Inferior parietal cortex (tissue), 1 donor: ENCODE measurements around the gene KCNMB2.

ENCODE experiments used
- DNase-seq: peaks from one replicate; pipeline ENCODE4 v3.0.0-alpha.2; 2016; ENCODE audit errors: extremely low spot score

Gene KCNMB2

DNA sequence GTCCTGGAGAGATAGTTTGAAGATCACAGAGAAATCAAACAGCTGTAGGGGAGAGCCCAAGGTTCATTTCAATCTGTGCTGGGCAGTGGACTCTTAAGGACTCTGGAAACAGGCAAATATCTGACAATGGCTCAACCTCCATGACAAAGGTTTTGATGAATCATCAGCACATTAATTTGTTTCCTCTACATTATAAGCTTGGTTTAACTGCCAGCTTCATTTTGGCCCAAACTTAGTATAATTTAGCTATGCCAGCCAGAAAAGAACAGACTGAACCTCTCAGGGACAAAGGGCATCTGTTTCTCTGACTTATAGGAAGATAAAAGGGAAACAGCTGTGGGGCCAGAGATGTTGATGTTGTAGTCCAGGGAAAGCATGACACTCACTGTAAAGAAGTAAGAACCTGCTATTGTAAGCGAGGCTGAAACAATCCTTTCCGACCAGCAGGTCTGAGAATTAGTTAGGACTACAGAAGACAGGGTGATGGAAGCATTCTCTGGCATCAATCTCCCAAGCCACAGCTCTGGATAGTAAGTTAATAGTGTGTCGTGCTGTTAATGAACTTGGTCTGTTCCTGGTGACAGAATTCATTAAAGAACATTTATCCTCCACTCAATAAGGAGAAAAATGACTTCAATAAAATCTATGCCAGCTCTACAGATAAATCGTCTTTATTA lies 110.1 kb downstream of the KCNMB2 start:
- DNase-seq: peak; percentile 7

DNA sequence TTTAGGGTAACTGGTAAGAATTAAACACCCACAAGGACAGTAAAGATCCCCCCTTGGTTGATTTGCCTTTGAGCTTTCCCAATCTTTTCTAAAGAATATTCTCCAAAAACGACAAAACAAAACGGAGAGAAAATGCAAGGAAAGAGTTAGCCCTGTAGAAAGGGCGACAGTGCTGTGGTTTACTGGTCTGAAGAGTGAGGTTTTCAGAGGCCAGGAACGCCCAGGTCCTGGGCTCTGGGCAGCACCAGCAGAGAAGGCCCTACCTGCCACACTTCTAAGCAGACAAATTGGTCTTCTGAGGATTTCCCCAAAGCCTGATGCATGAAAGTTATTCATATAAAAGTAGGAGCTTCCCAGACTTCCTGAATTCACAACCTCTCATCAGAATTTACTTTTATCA lies 119.3 kb downstream of the KCNMB2 start:
- no peak for DNase-seq

DNA sequence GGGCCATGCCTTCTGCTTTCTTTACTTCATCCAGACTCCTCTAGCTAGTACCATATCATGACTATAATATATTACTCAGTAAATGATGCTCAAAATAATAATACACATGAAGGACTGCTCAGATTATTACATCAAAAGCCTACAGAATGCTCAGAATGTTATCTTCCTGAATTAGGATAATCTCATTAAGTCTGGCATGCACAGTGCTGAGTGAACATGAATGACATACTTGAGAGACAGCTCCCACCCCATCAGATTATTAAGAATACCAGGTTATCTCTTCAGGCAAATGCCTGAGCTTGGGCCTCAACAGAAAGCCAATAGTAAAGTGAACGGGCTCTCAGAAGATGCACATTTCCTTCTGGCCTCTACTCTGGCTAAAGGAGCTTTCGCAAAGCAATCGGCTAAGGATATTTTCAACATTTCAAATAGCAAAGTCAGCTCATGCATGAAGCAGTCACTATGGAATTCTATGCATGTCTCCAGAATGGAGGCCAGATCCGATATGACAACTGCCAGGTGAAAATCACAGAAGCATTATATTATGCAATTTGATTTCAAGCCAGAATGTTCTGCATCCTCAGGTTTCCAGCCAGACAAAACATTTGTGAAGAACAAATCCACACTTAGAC lies 122.6 kb downstream of the KCNMB2 start:
- DNase-seq: no peak

DNA sequence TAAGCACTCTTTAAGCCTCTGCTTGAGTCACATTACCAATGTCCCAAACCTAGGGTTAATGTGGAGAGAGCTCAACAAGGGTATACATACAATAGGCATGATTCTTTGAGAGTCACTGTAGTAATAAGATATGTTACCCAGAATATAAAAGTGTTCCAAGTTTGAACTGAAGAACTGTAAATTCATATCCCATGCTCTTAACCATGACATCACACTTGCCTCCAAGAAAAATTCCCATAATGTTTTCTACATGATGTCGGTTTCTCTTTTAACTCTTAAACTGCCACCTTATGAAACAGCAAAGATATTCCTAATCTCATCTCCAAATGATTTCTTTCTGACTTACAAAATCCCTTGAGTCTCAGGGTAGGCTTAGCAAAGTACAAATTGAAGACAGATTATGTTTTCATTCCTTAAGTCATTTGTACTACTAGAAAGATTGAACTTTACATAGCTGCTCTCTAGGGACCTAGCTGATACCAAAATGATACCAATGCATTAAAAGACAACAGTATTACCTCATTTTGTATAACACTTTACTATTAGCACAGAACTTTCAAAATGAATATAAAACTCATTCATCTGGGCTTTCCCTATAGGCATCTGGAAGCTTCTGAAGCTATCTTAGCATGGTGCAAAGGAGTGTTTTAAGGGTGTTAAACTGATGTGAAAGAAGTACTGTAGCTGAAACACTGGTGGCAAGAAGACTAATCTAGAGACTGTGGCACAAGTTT lies 127.1 kb downstream of the KCNMB2 start:
- no peak for DNase-seq

DNA sequence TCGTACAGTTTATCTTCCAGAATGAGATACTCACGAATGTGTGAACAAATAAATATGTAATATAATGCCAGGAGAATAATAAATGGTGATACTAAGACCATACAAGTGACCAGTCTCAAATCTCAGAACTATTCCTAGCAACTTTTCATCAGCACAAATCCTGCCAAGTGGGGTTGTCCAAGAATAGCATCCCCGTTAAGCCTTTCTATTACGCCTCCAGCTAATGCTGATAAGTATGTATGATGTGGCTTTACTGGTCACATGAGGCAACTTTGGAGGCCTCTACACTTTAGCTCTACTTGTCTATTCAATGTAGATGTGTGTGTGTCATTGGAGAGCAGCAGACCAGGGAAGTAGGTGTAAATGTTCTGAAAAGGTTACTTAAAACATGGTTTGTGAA lies 129.5 kb downstream of the KCNMB2 start:
- no peak for DNase-seq

DNA sequence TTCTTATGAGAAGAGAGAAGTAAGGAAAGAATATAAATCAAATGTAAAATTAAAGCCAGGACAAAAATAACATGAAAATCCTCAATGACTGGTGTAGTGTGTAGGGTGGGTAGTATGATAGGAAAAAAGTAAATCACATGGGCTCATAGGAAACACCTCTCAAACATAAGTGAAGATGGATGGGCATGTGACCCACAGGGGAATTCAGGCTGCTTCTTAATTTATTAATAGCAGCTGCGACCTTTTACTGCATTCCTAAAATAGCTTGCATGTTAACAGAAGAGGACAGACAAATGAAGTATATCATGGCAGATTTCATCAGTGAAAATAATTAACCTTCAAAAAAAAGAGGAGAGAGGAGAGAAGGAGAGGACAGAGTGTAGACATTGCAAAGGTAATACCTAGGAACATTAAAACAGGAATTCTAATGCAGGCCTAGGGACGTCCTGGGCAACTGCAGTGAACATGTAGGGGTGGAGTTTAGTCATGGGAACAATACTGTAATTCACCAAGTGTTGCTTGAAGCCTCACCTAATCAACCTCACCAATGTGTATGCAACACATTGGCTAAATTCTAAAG lies 132.9 kb downstream of the KCNMB2 start:
- DNase-seq: no peak

DNA sequence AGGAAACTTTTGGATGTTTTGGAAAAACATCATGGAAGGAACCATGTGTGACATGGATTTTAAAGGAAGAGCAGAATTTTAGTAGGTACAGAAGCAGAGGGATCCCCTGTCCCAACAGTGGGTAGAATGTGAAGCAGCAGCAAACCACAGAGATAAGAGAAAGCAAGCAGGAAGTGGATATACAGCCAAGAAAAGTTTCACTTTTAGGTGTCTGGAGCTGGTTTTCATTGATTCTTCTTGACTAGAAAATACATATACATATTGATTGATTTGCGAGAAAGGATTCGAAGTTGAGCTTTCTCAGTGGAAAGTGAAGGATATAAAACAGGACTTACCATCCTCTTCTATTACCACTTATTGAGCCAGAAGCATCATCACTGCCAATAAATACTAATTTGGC lies 133.5 kb downstream of the KCNMB2 start:
- DNase-seq: no peak

DNA sequence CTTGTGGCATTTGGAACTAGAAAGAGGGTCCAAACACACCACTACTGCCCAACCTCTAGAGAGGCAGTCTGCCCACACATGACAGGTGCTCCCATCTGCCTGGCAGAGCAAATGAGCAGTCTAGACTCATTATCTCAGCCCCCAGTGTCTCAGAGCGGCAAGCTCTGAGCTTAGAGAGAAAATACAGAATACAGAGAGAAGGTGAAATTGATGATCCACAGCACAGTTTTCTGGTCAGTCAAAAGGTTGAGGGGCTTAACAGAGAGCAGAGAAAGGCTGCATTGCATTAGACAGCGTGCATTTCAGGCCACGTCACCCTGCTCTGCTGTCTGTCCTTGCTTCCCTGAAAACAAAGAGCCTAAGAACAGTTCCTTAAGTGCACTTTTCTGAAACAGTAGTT lies 135.1 kb downstream of the KCNMB2 start:
- DNase-seq: no peak

DNA sequence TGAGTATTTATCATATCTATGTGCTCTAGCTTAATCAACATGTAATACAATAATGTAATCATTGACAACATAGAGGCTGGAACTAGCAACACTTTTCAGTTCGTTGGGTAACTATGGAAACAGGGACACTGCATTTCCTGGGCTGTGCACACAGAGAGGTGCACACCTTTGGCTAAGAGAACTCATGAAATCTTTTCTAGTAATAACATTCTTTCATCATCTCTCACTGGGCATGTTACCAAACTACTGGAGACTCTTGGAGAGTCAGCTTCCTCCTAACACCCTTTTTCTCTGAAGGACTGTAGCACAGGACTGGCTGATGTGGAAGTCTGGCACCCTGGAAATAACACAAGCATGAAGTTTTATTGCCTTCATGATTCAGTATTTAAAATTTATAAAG lies 135.6 kb downstream of the KCNMB2 start:
- peak; percentile 28 for DNase-seq

DNA sequence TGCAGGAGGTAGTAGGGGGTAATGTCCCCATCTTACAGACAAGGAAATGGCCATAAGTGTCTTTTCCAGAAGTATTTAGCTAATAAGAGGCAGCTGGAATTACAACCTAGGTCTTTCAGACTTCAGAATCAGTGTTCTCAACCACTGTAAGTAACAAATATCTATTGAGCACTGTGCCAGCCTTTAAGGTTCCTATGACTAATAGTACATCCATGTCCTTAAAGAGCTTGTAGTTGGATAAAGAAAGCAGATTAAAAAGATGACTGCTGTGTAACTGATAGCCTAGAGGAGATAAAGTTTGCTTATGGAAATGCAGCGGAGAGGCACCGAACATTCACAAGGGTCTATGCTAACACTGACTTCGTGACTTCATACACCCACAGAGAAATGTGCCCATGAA lies 136.0 kb downstream of the KCNMB2 start:
- DNase-seq: no peak

DNA sequence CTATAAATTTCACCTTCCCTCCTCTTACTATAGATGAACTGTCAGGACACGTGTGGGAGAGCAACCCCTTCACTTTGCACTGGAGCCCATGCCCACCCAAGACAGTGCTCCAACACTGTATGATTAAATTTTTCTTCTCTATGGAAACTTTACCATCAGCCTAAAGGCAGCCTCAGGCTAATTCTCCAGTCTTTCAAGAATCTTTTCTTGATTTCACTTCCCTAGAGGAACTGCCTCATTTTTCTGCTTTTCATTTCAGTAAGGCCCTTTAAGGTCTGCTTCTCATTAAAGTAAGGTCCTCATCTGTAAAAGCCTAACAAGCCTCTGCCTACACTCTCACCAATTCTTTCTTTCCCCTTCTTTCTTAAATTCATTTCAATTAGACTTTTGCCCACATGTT lies 137.3 kb downstream of the KCNMB2 start:
- DNase-seq: no peak

DNA sequence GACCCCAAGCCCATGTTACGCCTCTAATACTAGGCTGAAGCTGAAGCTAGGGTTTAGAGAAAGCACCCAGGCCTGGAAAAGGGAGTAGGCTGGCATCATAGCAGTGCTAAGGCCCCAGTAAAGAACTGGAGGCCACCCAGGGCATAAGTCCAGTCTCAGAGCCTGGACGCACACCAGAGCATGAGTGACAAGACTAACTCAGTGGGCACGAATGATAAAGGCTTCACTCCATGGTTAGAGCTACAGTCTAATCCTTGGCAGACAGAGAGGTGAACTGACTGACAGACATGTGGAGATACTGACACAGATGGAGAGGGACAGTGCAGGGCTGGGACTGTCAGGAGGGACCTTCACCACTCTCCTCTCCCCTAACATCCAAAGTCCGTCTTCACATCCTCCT lies 139.8 kb downstream of the KCNMB2 start:
- DNase-seq: no peak

DNA sequence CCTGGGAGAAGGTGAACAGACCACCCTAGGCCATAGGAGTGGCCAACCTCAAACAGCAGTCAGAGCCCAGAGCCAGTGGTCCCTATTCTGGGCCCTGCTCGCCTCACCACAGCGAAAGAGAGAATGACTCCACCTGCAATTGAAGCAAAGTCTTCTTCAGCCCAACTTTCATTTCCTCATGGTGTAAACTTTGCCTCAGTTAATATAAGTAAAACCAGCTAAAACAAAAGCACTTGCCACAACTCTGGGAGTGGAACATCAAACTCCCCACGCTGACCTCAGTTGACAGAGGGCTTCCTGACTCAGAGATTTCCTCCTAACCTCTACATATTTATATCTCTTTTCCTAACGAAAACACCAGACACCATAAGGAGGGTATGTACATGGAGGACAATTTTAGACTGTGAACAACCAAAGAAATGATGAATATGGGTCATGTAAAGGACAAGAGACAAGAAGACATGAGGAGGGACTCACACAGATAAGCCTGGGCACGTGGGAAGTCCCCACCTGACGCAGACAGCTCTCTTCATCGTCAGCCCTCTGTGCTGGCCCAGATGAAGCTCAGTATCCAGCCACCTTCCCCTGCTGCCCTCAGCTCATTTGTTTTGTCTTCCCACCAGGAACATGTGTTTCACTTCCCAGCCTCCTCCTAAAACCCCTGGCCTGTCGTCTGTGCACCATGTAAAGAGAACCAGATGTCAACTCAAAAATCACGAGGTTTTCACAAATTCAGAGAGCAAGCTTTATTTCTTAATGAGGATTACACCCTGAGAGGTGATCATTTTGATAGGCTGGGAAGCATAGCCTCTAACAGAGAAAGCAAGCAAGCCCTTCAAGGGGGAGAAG lies 140.9 kb downstream of the KCNMB2 start:
- no peak for DNase-seq

DNA sequence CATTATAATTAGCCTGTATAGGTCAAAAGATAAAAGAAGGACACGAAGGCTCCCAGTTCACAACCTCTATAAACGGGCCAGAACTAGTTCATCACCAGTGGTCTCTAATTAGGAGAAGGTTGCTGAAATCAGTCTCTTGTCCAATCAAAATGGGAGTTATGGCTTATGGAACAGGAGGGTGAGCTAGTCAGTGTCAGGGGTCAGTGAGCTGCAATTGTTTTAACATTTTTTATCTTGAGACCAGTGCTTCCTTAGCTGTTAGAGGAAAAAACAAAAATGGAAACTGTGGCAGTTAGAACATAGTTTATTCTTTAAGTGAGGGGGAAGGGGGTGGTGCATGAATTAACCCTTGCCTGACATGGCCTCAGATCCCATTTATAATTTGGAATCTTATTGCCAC lies 141.7 kb downstream of the KCNMB2 start:
- DNase-seq: no peak

DNA sequence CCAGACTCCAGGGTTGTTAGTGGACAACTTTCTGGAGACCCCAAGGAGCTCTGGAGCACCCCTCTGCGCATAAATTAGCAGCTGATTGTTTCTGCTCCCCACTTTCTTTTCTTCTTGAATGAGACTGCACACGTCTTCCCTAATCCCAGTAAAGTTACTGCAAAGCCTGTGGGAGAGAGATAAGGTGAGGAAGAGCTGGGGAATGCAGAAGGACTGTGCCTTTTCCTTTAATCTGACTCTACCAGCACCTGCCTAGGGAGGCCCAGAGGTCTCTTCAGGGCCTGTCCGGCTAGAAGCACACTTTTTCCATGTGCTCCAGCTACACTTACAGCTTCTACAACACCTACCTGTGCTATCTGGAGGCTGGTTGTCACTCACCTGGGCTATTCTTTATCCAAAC lies 143.8 kb downstream of the KCNMB2 start:
- no peak for DNase-seq

DNA sequence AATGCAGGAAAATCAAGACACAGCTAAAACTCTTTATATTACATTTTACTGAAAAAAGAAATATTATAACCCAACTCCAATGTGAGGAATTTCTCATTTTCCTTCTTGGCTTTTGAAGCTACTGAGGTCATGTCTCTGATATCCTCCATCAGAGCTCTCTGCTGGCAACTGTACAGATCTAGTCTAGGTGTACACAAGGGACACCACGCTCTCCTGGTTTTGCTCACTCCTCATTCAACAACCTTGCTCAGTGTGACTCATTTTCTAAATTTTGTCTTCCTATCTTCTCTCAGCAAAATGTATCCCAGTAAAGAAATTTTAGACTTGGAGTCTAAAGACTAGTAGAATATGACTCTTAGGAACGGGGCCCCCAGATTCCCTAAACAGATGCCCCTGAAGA lies 144.3 kb downstream of the KCNMB2 start:
- no peak for DNase-seq

DNA sequence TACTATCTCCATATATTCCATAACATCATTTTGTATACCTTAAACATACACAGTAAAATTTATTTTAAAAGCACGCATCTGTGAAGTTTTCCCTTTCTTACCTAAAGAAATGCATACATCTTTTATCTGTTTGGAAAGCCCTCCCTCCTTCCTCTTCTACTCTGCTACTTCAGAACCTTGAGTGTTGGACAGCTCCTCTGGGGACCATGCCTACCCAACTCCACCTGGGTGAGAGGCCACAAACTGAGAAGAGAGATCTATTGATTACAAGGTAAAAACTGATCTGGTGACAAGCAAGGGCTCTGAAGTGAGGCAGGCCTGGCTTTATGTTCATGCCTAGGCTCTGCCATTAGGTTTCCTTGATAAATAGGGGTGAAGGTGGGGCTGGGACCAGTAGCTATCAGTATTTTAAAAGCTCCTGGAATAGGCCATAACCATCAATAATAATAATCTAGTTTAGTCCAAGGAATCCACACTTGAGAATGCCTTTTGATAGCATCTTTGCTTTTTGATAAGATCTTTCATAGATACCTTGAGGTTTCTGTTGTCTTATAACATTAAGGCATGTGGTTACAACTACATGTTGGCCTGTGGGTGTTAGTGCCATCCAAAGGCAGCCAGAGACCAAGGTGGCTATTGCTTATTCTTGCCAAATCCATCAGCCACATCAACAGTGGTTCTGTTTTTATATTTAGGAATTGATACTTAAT lies 148.8 kb downstream of the KCNMB2 start:
- no peak for DNase-seq

DNA sequence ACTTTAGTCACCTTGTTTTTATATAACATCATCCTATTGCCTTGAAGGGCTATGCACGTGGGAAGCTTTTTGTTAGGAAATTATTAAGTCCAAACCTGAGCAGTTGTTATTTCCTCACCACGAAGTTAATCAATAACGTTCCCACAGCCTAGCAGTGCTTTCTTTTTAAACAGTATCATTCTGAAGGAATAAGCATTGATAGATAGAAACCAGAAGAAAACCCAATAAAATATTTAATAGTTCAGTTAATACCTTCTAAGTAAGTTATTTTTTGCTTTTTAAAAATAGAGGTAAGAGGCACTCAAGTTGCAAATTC lies 149.3 kb downstream of the KCNMB2 start:
- no peak for DNase-seq

DNA sequence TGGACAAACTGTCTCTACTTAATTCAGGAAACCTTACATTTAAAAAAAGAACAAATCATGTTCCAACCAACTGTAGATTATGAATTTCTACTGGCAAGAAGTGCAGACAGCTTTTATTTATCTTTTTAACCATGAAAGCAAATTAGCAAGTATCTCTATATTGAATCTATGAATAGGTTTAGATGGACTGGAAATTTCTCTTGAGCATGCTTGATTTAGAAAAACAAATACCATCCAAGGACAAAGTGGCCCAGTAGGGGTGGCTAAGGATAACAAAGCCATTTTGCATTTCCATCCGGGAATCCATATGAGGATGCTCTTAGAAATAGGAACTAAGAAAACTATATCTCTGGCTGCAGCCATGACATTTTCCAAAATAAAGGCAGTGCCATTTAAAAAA lies 150.6 kb downstream of the KCNMB2 start:
- no peak for DNase-seq

DNA sequence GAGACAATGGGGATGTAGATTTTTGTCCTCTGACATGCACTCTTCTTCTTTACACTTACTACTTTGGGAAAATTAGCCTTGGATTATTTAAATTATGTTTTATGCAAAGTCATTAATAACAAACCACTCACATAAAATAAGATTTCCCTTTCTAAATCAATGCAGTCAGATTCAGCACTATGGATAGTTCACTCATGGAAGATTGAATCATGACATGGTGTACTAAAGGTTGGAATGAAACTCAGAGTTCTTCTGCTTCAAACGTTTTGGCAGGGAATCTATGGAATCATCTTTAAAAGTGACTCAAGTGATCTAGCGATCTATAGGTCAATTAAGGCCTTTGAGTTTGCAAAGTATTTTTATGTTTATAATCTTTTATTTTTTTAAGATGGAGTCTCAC lies 154.3 kb downstream of the KCNMB2 start:
- no peak for DNase-seq

DNA sequence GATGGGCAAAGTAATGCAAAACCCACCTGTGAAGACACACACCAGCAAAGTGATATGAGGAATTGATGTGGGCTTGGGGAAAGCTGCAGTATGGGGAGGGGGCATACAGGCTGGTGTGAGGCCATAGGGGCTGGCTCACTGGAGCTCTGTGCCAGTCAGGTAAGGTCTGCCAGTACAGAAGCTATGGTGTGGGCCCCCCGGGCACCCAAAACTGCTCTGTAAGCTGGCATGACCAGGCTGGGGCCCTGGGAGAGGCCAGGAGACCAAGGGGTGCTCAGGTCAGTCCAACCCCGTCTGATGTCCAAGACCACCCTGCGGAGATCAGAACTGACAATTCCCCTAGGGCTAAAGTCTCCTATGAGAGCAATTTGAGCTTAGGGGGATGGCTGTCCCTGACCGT lies 163.1 kb downstream of the KCNMB2 start:
- no peak for DNase-seq

DNA sequence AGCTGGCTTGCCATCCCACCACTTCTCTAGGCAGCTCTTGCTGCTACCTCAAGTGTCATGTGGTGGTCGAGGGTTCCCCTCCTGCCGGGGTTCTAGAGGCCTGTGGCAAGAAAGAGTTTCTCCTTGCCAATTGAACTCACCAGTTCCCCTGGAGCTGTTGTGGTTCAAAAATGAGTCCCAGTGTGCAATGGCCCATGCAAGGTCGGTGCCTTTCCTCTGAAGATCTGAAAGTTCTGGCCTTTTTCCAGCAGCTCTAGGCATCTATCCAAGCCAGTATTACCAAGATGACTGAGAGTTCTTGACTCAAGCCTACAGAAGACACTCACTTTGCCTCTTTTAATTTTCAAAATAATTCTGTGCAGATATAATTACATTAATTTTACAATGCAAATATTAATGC lies 163.6 kb downstream of the KCNMB2 start:
- DNase-seq: no peak
